ENCODE data around the gene SSBP3.
"Not testable (repeated sequence)": the region's sequence is repeated elsewhere in the genome, so short reads cannot be mapped to it uniquely, and the experiment has no call there.

The SSBP3 gene

GRCh38 chr1:54215523-54215922 lies 190.7 kb downstream of the SSBP3 start:
- no peak for DNase-seq

- DNase-seq: no peak
Observed at GRCh38 chr1:54212872-54213271, 193.3 kb downstream of the SSBP3 start.

GRCh38 chr1:54207896-54208295 lies 198.3 kb downstream of the SSBP3 start:
- DNase-seq: not testable (repeated sequence)

DNA sequence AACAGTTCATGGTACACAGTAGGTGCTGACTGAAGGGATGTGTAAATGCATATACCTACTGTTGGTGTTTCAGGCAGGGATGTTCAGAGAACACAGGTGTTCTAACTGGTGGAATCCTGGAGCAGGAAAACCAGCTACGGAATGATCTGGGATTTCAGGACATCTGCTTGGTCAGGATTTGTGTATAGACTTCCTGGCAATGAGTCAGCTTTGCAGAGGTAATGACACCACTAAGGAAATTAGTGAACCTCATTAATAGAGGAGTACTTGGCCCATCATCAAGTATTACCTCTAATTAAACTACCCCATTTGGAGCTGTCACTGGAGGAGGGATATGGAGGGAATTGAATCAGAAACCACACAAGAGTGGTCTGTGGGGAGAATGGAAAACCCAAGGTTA lies 198.9 kb downstream of the SSBP3 start:
- no peak for DNase-seq

DNA sequence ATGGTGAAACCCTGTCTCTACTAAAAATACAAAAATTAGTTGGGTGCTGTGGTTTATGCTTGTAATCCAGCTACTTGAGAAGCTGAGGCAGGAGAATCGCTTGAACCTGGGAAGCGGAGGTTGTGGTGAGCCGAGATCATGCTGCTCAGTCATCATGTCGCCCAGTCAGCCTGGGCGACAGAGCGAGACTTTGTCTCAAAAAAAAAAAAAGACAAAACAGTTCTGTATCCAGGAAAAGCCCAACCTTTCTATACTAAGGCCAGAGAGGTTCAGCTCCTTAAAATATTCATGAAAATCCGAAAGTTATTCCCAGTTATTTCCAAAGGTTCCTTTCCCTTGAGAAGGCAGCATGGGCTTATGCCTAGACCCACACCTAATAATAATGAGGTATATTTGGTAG lies 202.0 kb downstream of the SSBP3 start:
- DNase-seq: no peak

DNA sequence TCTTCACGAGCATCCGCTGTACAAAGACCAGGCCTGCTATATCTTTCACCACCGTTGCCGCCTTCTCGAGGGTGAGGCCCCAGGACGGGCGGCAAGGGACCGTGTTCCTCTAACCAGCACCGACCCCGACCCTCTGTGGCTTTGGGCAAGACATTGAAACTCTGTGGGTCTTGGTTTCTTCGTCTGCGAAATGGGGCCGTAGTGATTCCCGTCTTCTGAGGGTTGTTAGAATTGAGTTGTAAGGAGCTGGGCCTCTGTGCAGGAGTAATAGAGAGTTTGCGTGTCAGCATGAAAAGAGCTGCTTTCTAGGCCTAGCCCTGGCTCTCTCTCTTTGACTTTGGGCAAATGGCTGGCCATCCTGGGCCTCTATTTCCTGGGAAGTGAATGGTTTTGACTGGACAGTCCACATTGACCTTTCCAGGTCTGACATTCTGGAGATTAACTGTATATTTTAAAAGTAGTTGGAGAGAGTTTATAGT lies 205.6 kb downstream of the SSBP3 start:
- no peak for DNase-seq

GRCh38 chr1:54199765-54200518 lies 206.3 kb downstream of the SSBP3 start, which contains the start of the genes CYB5RL and MRPL37:
Gene CYB5RL, minus strand, starts transcription at chr1:54200030. Its CDS starts 4,414 bp downstream, at chr1:54195616.
Gene MRPL37, plus strand, starts transcription at chr1:54200167. Its CDS starts 77 bp downstream, at chr1:54200244.
- peak; percentile 86 for DNase-seq

GRCh38 chr1:54199151-54199764 lies 206.9 kb downstream of the SSBP3 start:
- DNase-seq: no peak

DNA sequence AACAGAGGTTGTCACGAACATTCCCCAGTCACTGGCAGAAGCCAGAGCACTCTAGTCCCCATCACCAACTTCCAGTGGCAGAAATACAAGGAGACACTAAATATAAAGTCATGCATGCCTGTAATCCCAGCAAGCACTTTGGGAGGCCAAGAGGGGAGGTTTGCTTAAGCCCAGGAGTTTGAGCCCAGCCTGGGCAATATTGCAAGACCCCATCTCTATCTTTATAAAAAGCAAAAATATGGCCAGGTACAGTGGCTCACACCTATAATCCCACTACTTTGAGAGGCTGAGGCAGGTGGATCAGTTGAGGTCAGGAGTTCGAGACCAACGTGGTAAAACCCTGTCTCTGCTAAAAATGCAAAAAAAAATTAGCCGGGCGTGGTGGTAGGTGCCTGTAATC lies 212.7 kb downstream of the SSBP3 start:
- DNase-seq: no peak

DNA sequence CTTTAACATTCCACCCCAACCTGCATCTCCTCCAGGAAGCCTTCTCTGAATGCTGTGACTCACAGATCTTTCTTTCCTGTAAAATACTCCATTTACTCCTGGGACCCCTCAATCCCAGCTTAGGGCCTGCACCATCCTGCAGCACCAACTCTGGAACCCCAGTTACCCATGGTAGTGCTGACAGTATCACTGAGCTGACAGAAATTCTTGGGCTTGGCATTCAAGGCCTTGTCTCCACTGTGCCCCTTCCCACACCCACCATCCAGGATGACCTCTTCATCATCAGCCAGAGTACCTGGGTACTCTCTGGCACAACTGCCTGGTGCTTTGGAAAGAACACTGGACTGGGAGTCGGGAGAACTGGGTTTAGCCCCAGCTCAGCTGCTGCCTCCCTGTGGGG lies 214.7 kb downstream of the SSBP3 start:
- no peak for DNase-seq

GRCh38 chr1:54190526-54190925 lies 215.7 kb downstream of the SSBP3 start:
- DNase-seq: no peak

- DNase-seq: no peak
Observed at GRCh38 chr1:54188291-54188690, 217.9 kb downstream of the SSBP3 start.

- DNase-seq: no peak
Observed at GRCh38 chr1:54186056-54186455, 220.1 kb downstream of the SSBP3 start.

DNA sequence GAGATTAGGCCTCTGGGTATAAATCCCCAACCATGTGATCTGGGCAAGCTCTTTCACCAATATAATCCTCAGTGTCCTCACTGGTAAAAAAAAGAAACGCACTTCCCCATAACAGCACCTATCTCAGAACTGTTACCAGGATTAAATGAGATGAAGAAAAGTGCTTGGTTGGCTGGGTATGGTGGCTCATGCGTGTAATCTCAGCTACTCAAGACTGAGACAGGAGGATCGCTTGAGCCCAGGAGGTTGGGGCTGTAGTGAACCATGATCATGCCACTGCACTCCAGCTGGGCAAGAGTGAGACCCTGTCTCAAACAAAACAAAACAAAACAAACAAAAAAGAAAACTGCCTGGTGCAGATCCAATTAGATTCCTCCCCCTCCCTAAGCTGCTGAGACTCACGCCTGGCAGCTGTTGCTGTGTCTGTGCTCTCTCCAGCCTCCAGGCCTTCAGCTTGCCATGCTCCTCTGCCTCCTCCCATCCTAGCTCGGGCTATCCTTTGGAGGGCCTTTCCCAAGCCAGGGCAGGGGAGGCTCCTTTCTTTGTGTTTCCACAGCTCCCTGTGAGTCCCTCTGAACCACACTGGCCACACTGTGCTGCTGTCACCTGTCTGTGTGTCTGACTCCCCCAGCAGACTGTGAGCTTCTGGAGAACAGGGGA lies 225.4 kb downstream of the SSBP3 start:
- no peak for DNase-seq

DNA sequence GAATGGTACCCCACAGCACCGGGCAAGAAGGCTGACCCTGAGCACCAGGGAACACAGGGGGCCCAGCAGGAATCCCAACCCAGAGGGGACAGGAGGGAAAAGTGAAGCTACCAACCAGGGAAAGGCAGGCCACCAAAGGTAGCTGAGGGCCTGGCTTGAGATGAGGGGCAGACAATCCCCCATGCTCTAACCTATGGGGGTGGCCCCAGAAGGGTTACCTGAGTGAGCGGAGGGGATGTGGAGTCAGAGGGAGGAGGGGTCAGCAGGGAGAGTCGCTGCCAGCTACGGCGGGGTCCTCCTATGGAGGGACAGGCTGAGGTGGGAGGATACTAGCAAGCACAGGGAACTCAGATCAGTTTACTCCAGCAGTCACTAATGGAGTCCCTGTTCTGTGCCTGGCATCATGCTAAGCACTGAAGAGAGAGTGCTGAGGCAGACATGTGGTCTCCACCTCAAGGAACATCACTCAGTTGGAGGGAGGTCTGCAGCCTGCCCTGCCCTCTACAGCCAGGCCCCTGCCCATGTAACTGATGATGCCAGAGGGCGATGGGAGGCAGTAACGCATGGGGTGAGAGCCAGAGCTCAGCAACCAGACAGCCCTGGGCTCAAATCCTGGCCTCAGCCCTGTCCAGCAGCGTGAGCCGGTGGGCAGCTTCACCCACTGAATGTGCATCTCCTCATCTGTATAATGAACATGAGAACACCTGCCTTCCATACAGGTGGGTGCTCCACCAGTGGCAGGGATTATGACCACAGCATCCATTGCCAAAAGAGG lies 227.7 kb downstream of the SSBP3 start:
- DNase-seq: no peak

DNA sequence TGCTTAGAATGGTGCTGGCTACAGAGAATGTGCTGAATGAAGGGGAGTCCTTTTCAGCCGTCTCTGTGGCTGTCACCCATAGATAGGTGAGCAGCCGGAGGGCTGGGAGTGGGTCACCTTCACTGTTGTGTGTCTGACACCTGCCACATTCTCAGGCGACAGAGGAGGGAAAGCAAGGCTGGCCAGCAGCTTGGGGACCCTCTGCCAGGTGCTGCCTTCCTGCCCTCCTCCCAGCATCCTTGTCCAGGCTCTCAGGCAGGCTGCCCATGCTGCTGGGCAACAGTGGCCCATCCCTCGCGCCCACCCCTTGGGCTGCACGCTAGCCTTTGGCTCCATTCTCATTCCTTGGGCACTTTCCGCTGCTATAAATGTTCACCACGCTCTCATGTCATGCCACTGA lies 228.5 kb downstream of the SSBP3 start:
- DNase-seq: no peak

DNA sequence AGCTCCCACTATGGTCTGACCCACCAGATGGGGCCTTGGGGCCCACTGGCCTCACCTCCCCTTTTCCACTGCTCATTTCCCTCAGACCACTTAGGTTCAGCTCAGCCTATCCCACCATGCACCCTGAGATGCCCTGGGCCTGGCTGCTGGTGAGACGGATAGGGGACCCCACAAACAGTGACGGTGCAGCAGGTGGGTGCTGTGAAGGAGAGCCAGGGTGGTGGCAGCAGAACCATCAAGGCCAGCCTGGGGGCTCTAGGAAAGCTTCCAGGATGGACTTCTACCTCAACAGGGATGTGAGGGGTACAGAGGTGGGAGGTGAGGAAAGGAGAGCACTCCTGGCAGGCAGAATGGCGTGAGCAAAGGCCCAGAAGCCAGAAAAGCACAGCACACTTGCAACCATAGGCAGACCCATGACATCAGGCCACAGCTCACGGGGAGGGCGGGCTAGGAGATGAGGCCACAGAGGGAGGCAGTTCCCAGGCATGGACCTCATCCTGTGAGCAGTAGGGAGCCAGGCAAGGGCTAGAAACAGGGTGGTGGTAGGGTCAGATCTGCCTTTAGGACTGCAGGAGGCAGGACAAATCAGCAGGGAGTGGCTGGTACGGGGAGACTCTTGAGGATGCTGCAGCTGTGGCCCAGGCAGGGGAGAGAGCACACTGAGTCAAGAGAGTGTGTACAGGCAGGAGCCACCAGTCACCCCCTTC lies 229.4 kb downstream of the SSBP3 start:
- DNase-seq: no peak

Data from activated CD8-positive, alpha-beta memory T cell treated with anti-CD3 and anti-CD28 coated beads, Interleukin-2, amount 50 U/mL, for 4 hours (primary cell).